GM21528 (cell line): Measurements from ENCODE around the gene L3MBTL4.

Experiments used
- ATAC-seq: cut with Tn5 transposase; IDR thresholded peaks from one replicate; pipeline ENCODE4 v1.9.1; 2021; ENCODE audit warnings: mild to moderate bottlenecking, moderate library complexity; ENCODE audit not compliant: unreplicated experiment, low FRiP score

The L3MBTL4 gene

GRCh38 chr18:5974696-5975095, 440.0 kb downstream of the L3MBTL4 start:
- peak; percentile 16 for ATAC-seq

- ATAC-seq = no peak
Measured at GRCh38 chr18:5973099-5973498, 441.6 kb downstream of the L3MBTL4 start.

DNA sequence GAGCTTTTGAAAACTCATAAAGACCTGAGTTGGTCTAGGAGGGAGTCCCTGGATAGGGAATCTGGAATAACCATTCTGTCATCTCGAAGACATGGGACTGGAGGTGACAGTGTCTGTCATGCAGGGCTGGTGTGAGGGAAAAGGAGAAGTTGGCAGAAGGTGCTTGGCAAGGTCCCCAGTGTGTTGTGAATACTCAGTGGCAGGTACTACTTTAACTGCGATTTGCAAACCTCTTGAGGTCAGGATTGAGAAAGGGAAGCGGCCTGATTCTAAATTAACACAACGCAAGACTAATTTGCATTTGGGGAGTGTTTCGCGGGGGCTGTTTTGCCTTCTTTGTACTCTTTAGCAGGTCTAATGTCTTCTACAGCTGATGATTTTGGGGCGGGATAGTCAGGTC, 442.4 kb downstream of the L3MBTL4 start:
- ATAC-seq = peak; percentile 52

DNA sequence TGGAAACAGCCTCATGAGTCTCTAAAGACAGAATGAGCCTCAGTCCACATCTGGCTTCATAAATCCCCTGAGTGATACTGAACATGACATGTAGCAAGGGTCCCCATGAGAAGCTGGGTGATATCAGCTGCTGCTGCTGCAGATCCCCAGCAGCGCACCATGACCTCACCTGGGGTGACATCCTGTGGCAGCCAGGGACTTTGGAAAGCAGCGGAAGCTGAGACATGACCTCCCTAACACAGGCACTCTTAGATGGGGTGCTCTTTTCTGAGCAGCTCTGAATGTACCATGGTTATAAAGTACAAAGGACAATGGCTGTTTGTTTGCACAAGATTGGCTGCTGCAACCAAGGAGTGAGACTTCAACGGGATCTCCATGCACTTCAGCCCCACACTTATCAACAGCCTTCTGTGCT, 444.7 kb downstream of the L3MBTL4 start:
- no peak for ATAC-seq

DNA sequence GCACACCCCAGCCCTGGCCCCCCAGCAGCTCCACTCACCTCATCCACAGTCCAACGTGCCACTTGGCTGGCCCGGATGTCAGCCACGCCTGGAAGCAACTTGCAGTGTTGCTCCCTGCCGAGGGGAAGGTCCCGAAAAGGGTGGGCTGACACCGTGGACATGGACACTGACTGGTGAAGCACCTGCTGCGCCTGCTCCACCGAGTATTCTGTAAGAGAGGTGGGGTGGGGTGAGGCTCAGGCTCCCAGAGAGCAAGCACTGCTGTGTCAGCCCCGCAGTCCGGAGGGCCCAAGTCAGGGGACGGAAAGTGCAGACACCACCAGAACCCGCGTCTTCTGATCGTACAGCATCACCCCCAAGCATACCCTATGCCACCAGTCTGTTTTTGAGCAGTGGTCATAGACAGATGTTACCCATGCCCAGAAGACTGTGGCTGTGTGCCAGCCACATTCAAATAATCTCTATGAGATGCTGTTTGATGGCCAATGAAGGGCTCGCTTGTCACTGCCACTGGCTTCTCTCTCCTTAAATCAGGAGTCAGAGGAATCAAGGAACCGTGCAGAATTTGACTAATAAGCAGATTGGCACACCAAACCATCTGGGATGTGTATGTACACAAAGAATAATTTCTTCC, 445.2 kb downstream of the L3MBTL4 start:
- no peak for ATAC-seq

DNA sequence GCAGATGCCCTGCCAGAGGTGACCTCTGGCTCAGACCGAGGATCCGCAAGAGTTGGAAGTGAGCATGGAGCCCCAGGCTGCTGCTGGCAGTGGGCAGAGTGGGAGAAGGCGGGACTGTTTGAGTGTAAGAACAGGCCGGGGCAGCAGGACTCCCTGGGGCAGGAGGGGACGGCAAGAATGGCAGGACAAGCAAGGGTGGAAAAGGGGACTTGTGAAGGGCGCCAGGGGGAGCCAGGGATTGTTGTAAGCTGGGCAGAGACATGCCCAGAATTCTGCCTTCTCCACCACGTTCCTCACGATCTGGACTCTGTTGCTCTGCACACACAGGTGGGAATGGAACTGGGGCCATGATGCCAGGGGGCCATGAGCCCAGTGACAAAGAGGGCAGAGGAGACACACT, 447.0 kb downstream of the L3MBTL4 start:
- ATAC-seq = no peak

DNA sequence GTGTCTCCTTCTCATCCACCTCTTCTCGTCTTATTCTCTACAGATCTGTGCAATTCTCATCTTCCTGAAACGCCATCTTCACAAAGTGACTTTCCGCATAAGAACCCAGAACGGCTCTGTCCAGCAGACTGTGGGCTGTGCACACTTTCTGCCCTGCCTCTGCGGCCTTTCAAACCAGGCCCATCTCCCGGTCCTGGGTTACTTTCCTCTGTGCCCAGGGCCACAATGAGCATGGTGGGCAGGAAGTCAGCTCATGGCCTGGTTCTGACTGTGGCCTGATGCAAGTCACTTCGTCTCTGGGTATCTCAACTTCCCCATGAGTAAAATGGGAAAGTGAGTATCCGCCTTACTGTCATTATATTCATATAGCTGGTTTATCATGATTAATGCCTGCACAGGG, 447.7 kb downstream of the L3MBTL4 start:
- no peak for ATAC-seq

DNA sequence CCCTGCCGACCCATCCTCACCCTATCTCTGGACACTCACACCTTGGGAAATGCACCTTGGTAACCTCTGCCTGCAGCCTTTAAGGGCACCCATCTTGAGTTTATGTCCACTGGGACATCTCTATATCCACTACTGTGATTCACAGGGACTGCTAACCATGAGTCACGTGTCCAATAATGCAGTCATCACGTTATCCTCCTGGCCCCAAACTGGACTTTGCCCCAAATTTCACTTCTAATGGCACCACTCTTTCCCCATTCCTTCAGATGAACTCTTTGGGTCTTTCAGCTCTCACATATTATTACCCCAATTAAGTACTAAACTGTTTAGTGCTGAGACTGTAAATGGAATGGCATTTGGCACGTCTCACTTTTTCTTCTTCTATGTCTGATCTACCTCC, 448.2 kb downstream of the L3MBTL4 start:
- ATAC-seq = no peak

GRCh38 chr18:5964996-5965395, 449.7 kb downstream of the L3MBTL4 start:
- ATAC-seq = no peak

- no peak for ATAC-seq
Measured at GRCh38 chr18:5964596-5964995, 450.1 kb downstream of the L3MBTL4 start.

DNA sequence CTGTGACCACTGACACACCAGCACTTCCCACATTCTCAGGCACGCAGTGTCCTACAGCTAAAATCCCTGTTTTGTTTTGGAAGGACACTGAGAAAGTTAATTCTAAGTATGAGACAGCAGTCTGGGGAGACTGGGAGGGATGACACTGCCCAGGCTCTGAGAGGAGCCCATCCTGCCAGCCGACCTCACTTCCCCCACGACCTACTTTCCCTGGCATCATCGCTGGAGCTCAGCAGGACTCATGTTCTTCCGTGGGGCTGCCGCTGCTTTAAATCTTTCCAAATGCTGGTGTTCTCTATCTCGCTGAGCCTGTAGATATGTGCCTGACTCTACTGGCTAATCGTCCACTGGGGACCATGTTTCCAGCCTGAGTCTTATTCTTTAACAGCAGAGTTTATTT, 450.6 kb downstream of the L3MBTL4 start:
- no peak for ATAC-seq

DNA sequence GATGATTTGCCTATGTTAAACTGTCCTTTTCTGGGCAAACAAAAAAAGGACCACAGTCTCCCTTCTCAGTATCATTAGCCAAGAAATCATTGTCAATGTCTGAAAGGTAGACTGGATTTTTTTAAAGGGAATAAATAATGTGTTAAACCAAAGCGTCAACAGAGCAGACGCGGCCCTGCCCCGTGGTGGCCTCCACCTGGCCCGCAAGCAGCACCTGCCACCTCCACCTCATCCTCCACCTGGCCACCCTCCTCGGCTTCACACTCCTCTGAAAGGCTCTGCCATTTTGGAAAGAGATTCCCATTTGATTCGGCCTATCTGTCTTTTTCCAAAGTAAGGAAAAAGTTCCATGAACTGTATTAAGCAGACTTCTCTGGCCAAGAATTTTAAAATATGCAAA, 451.4 kb downstream of the L3MBTL4 start:
- ATAC-seq = no peak

GRCh38 chr18:5962362-5962761, 452.3 kb downstream of the L3MBTL4 start:
- no peak for ATAC-seq

GRCh38 chr18:5961828-5962150, 452.9 kb downstream of the L3MBTL4 start:
- no peak for ATAC-seq

GRCh38 chr18:5961097-5961827, 453.4 kb downstream of the L3MBTL4 start:
- no peak for ATAC-seq

- ATAC-seq = no peak
Measured at GRCh38 chr18:5958822-5959221, 455.9 kb downstream of the L3MBTL4 start.

DNA sequence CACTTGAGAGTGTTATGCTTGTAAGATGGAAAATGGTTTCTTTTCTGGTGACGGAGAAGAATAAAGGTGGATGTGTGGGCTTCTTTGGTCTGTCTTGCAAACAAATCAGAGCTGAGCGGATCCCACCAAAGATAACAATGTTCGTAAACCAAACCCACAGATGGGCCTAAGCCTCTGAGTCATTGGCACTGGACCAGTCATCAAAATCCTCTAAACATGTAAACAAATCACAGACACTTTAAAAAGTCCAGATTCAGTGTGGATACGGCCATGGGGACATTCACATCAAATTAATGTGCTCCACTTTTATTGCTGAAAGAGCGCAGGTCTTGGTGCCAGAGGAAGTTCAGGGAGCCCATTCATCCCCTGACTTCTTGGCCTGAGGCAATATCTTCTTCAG, 458.9 kb downstream of the L3MBTL4 start:
- ATAC-seq = no peak

DNA sequence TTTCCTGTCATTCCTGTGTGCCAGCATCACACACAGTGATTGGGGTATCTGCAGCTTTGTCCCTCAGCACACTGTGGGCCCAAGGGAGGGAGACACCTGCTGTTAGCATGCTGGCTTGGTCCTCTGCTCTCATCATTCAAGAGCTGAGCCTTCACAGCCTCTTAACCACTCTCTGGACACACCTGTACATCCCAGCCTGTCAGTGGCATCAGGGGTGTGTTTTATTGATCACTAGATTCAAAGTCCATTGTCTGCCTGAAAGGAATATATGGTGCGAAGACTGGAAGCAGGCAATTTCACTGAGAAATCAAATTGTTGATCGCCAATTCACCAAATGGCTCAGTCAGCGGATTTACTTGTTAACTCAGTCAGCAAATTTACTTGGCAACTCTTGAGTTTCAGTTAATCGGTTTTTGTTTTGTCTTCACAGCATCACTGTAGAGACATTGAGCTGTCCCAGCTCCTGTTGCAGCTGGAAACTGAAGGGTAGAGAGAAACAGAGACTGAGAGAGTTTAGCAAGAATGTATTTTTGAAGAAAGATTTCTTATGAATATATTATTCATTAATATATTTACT, 463.1 kb downstream of the L3MBTL4 start:
- no peak for ATAC-seq

DNA sequence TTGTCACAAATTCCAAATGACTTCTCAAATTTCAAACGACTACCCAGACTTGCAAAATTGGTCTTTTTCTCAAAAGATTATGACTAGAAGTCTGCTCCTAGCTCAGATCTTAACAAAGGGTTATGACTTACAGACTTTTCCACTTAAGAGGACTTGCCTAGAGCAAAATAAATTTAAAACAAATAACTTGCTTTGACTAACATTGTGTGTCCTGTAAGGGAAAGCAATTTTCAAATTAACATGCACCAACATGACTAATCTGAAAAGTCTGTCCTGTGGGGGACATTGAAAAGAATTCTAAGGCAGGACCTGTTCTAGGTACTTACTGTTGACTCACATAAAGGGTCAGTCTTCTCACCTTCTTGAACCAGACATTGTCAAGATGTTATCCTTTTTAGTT, 465.9 kb downstream of the L3MBTL4 start:
- no peak for ATAC-seq

- no peak for ATAC-seq
Measured at GRCh38 chr18:5948237-5948636, 466.5 kb downstream of the L3MBTL4 start.

- no peak for ATAC-seq
Measured at GRCh38 chr18:5944448-5944847, 470.3 kb downstream of the L3MBTL4 start.

GRCh38 chr18:5943514-5943913, 471.2 kb downstream of the L3MBTL4 start:
- ATAC-seq = no peak
